Activated CD4-positive, alpha-beta memory T cell treated with anti-CD3 and anti-CD28 coated beads, Interleukin-2, amount 10 ng/mL, durations not matched to agents 7 days and 5 days (primary cell): ENCODE measurements around the gene NIM1K. TPM values are rescaled to one million over a fixed set of nuclear protein-coding genes. Genes with fewer than 3 reads are reported as not detected.

Experiments used
- CTCF ChIA-PET: fragments of 350-600 bp; sonication (Branson Sonifier 250); formaldehyde crosslinking; loops from one replicate; lab custom pipeline; 2021; ENCODE audit warnings: antibody characterized with exemption, inconsistent platforms; lab: Charles Lee
- POLR2A ChIA-PET: fragments of 350-600 bp; sonication (Branson Sonifier 250); formaldehyde crosslinking; loops from one replicate; lab custom pipeline; 2021; ENCODE audit warnings: antibody characterized with exemption; lab: Charles Lee
- DNase-seq: peaks from one replicate; pipeline ENCODE4 v3.0.0-alpha.2; 2020
- H3K27ac Mint-ChIP-seq: one replicate; pipeline ENCODE4 v1.8.0; 2021; ENCODE audit warnings: mild to moderate bottlenecking, mixed read lengths
- H3K27me3 Mint-ChIP-seq: one replicate; pipeline ENCODE4 v1.8.0; 2021; ENCODE audit warnings: mixed read lengths
- H3K36me3 Mint-ChIP-seq: one replicate; pipeline ENCODE4 v1.8.0; 2021; ENCODE audit warnings: low read depth, mixed read lengths
- H3K4me1 Mint-ChIP-seq: one replicate; pipeline ENCODE4 v1.8.0; 2021; ENCODE audit warnings: mixed read lengths
- H3K4me3 Mint-ChIP-seq: one replicate; pipeline ENCODE4 v1.8.0; 2021; ENCODE audit warnings: mild to moderate bottlenecking, mixed read lengths
- H3K9me3 Mint-ChIP-seq: one replicate; pipeline ENCODE4 v1.8.0; 2021; ENCODE audit warnings: mixed read lengths
- total RNA-seq, 2 experiments: library from RNA; stranded (reverse); gene quantifications; one replicate each; pipeline ENCODE4 v1.2.3, GENCODE V29; 2021

NIM1K gene
- total RNA-seq, 2 experiments from 2014 or later, result 0.73 to 0.83 TPM

GRCh38 chr5:43274435-43275114 is 82.5 kb downstream of the NIM1K start:
- no peaks in the 10 kb centered on the region for H3K36me3 Mint-ChIP-seq
- no peak overlapping the region for H3K4me3 Mint-ChIP-seq
- no peak for DNase-seq
- H3K4me1 Mint-ChIP-seq, result no peaks in the 10 kb centered on the region
- H3K27me3 Mint-ChIP-seq, result peaks cover 3% of the 10 kb centered on the region
- H3K27ac Mint-ChIP-seq, result no peak overlapping the region
- no peaks in the 10 kb centered on the region for H3K9me3 Mint-ChIP-seq
- ChIA-PET CTCF (no interaction called here), POLR2A (interaction anchor here (0.6 kb wide), 1 partner anchor 209 kb away, joined by 3 read pairs; the partner anchor contains the start of gene TMEM267)

- ChIA-PET POLR2A (no interaction called here), CTCF (no interaction called here)
- H3K4me1 Mint-ChIP-seq, result no peaks in the 10 kb centered on the region
- DNase-seq, result no peak
- H3K27ac Mint-ChIP-seq, result no peak overlapping the region
- no peaks in the 10 kb centered on the region for H3K36me3 Mint-ChIP-seq
- H3K4me3 Mint-ChIP-seq, result no peak overlapping the region
- H3K27me3 Mint-ChIP-seq, result peaks cover 3% of the 10 kb centered on the region
- H3K9me3 Mint-ChIP-seq, result no peaks in the 10 kb centered on the region
Observed at GRCh38 chr5:43275391-43275790, 83.4 kb downstream of the NIM1K start.

GRCh38 chr5:43279548-43280274 is 87.7 kb downstream of the NIM1K start:
- no peak overlapping the region for H3K4me3 Mint-ChIP-seq
- no peak overlapping the region for H3K27ac Mint-ChIP-seq
- H3K27me3 Mint-ChIP-seq, result no peaks in the 10 kb centered on the region
- ChIA-PET CTCF (no interaction called here), POLR2A (no interaction called here)
- H3K4me1 Mint-ChIP-seq, result peaks cover 2% of the 10 kb centered on the region
- no peaks in the 10 kb centered on the region for H3K9me3 Mint-ChIP-seq
- no peak for DNase-seq
- peaks cover 3% of the 10 kb centered on the region for H3K36me3 Mint-ChIP-seq

- no peak for DNase-seq
- H3K36me3 Mint-ChIP-seq, result peaks cover 9% of the 10 kb centered on the region
- no peaks in the 10 kb centered on the region for H3K9me3 Mint-ChIP-seq
- CTCF ChIA-PET, result no interaction called here
- H3K4me3 Mint-ChIP-seq, result no peak overlapping the region
- H3K27ac Mint-ChIP-seq, result no peak overlapping the region
- no peaks in the 10 kb centered on the region for H3K27me3 Mint-ChIP-seq
- H3K4me1 Mint-ChIP-seq, result peaks cover 2% of the 10 kb centered on the region
- POLR2A ChIA-PET, result no interaction called here
Observed at GRCh38 chr5:43281840-43282658, 90.0 kb downstream of the NIM1K start.

- Mint-ChIP-seq H3K9me3 (no peaks in the 10 kb centered on the region), H3K4me1 (peaks cover 14% of the 10 kb centered on the region), H3K4me3 (no peak overlapping the region), H3K27ac (no peak overlapping the region), H3K36me3 (peaks cover 51% of the 10 kb centered on the region), H3K27me3 (no peaks in the 10 kb centered on the region)
- POLR2A ChIA-PET, result no interaction called here
- CTCF ChIA-PET, result no interaction called here
- no peak for DNase-seq
Observed at GRCh38 chr5:43286623-43287022, 94.6 kb downstream of the NIM1K start.

- POLR2A ChIA-PET, result no interaction called here
Observed at GRCh38 chr5:43287493-43287892, 95.5 kb downstream of the NIM1K start.

GRCh38 chr5:43288269-43288831 is 96.3 kb downstream of the NIM1K start:
- peaks cover 13% of the 10 kb centered on the region for H3K4me1 Mint-ChIP-seq
- H3K27me3 Mint-ChIP-seq, result no peaks in the 10 kb centered on the region
- H3K9me3 Mint-ChIP-seq, result no peaks in the 10 kb centered on the region
- no peak for DNase-seq
- peaks cover 63% of the 10 kb centered on the region for H3K36me3 Mint-ChIP-seq
- no peak overlapping the region for H3K4me3 Mint-ChIP-seq
- H3K27ac Mint-ChIP-seq, result no peak overlapping the region
- ChIA-PET POLR2A (no interaction called here), CTCF (no interaction called here)

More at GRCh38 chr5:43287493-43287892, 95.5 kb downstream of the NIM1K start:
- Mint-ChIP-seq H3K36me3 (peaks cover 56% of the 10 kb centered on the region), H3K27me3 (no peaks in the 10 kb centered on the region), H3K4me3 (no peak overlapping the region), H3K9me3 (no peaks in the 10 kb centered on the region), H3K27ac (no peak overlapping the region), H3K4me1 (peaks cover 13% of the 10 kb centered on the region)
- CTCF ChIA-PET, result no interaction called here
- DNase-seq, result no peak

- Mint-ChIP-seq H3K4me1 (peaks cover 13% of the 10 kb centered on the region), H3K27ac (no peak overlapping the region), H3K9me3 (no peaks in the 10 kb centered on the region), H3K36me3 (peaks cover 83% of the 10 kb centered on the region), H3K4me3 (no peak overlapping the region), H3K27me3 (no peaks in the 10 kb centered on the region)
- CTCF ChIA-PET, result no interaction called here
- POLR2A ChIA-PET, result no interaction called here
- DNase-seq, result no peak
Observed at GRCh38 chr5:43290726-43291125, 98.7 kb downstream of the NIM1K start.

- ChIA-PET CTCF (interaction anchor here (0.6 kb wide), 1 partner anchor 190 kb away, joined by 3 read pairs; the partner anchor contains the start of gene TMEM267), POLR2A (interaction anchor here (2.7 kb wide), 1 partner anchor 18 kb away, joined by 9 read pairs; the partner anchor contains the start of gene HMGCS1)
- Mint-ChIP-seq H3K4me1 (peaks cover 16% of the 10 kb centered on the region), H3K4me3 (no peak overlapping the region), H3K27me3 (no peaks in the 10 kb centered on the region), H3K36me3 (peaks cover 85% of the 10 kb centered on the region), H3K27ac (no peak overlapping the region), H3K9me3 (no peaks in the 10 kb centered on the region)
- DNase-seq, result no peak
Observed at GRCh38 chr5:43294226-43294625, 102.2 kb downstream of the NIM1K start.

- Mint-ChIP-seq H3K27me3 (no peaks in the 10 kb centered on the region), H3K27ac (no peak overlapping the region), H3K4me1 (peaks cover 16% of the 10 kb centered on the region), H3K4me3 (no peak overlapping the region), H3K36me3 (peaks cover 84% of the 10 kb centered on the region), H3K9me3 (no peaks in the 10 kb centered on the region)
- POLR2A ChIA-PET, result interaction anchor here (1.6 to 2.7 kb wide), 2 partner anchors 17 to 175 kb away, joined by 5 to 9 read pairs; partner anchors contain the start of genes HMGCS1 and ZNF131
- DNase-seq, result no peak
- CTCF ChIA-PET, result interaction anchor here (0.8 to 1.3 kb wide), 3 partner anchors 10 to 189 kb away, joined by 3 to 4 read pairs (median 3); no protein-coding TSS in a partner anchor
Observed at GRCh38 chr5:43295202-43295601, 103.2 kb downstream of the NIM1K start.

GRCh38 chr5:43296835-43297234 is 104.8 kb downstream of the NIM1K start:
- no peak for DNase-seq
- Mint-ChIP-seq H3K27ac (no peak overlapping the region), H3K36me3 (peaks cover 82% of the 10 kb centered on the region), H3K4me1 (peaks cover 13% of the 10 kb centered on the region), H3K27me3 (no peaks in the 10 kb centered on the region), H3K9me3 (no peaks in the 10 kb centered on the region), H3K4me3 (no peak overlapping the region)
- POLR2A ChIA-PET, result no interaction called here
- CTCF ChIA-PET, result no interaction called here

- Mint-ChIP-seq H3K27ac (no peak overlapping the region), H3K27me3 (no peaks in the 10 kb centered on the region), H3K36me3 (peaks cover 82% of the 10 kb centered on the region), H3K9me3 (no peaks in the 10 kb centered on the region), H3K4me3 (no peak overlapping the region), H3K4me1 (peaks cover 26% of the 10 kb centered on the region)
- POLR2A ChIA-PET, result interaction anchor here (2.3 kb wide), 1 partner anchor 15 kb away, joined by 12 read pairs; the partner anchor contains the start of gene HMGCS1
- CTCF ChIA-PET, result no interaction called here
- DNase-seq, result no peak
Observed at GRCh38 chr5:43298443-43298842, 106.4 kb downstream of the NIM1K start.
